GM20431 (cell line): ENCODE data around the gene THAP3.
"Not testable (repeated sequence)": the region's sequence is repeated elsewhere in the genome, so short reads cannot be mapped to it uniquely, and the experiment has no call there.

ENCODE experiments used
- in situ Hi-C: fragments of 300-500 bp; cut with MseI, MboI; formaldehyde crosslinking; loops from one replicate; pipeline ENCODE4 v1.15.0; 2020; ENCODE audit warnings: low sequenced_read_pairs; ENCODE audit not compliant: unreplicated experiment

The THAP3 gene

GRCh38 chr1:6590046-6590445 lies 34.6 kb upstream of the THAP3 start:
- in situ Hi-C loops, result no loop called here

DNA sequence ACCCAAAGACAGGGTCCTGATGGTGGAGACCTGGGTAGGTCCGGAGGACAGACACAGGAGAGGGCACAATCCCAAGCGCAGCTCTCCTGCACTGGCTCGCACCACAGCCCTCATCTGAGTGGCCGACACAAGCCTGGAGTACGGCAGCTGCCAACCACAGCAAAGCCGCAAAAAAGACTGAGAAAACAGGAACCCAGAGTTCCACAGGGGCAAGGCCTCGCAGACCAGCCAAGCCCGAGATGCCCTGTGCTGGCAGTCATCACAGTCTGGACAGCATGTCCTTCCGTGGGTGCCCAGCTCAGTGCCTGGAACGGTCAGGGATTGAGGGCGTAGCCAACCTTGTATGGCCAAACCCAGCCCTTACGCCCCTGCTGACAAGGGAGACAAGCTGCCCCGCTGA lies 33.4 kb upstream of the THAP3 start:
- in situ Hi-C loops, result no loop called here

- in situ Hi-C loops, result no loop called here
Measured at GRCh38 chr1:6591644-6592043, 33.0 kb upstream of the THAP3 start.

GRCh38 chr1:6592441-6592840 lies 32.2 kb upstream of the THAP3 start:
- in situ Hi-C loops, result no loop called here

DNA sequence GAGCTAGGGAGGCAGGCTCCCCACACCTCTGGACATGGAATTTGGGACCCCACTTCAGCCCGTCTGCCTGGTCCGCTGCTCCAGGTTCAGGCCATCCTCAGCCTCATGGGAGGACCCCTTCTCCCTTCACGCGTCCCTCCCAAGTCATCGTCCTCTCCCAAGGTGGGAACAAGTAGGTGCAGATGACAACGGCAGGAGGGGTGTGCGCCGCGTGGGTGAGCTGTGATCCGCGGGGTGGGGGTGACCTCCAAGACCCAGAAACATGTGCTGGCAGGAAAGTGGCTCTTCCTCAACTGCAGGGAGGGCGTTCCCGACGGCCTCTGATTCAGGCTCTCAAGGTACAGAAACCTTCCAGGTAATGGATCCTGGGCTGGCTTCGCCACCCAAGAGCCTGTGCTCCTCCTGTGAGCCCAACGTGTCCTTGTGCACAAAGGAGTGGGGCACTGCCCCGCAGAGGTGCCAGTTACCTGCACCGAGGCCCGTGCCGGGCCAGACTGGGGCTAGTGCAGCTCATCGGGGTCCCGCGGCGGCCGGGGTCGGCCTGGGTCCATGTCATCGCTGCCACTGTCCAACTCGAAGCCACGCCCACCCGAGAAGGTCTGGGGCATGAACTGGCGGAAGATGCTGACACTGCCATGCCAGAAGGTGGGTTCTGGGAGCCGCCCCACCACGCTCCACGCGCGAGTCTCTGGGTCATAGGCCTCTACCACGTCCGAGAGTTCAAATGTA lies 31.6 kb upstream of the THAP3 start:
- in situ Hi-C loops, result no loop called here

GRCh38 chr1:6593810-6594209 lies 30.9 kb upstream of the THAP3 start:
- in situ Hi-C loops, result no loop called here

GRCh38 chr1:6594977-6595740 lies 29.5 kb upstream of the THAP3 start:
- in situ Hi-C loops, result no loop called here

DNA sequence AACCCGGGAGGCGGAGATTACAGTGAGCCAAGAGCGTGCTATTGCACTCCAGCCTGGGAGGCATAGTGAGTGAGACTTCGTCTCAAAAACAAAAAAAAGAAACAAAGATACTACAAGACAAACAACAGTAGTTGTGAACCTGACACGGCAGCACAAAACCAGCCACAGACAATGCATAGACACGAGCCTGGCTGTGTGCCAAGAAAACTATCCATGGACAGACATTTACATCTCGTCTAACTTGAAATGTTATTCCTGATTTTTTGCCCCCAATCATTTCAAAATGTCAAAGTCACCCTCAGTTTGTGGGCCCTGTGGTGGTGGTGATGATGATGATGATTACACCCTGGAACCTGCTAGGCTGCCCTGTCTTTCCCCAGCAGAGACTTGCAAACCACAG lies 28.3 kb upstream of the THAP3 start:
- in situ Hi-C loops, result no loop called here

DNA sequence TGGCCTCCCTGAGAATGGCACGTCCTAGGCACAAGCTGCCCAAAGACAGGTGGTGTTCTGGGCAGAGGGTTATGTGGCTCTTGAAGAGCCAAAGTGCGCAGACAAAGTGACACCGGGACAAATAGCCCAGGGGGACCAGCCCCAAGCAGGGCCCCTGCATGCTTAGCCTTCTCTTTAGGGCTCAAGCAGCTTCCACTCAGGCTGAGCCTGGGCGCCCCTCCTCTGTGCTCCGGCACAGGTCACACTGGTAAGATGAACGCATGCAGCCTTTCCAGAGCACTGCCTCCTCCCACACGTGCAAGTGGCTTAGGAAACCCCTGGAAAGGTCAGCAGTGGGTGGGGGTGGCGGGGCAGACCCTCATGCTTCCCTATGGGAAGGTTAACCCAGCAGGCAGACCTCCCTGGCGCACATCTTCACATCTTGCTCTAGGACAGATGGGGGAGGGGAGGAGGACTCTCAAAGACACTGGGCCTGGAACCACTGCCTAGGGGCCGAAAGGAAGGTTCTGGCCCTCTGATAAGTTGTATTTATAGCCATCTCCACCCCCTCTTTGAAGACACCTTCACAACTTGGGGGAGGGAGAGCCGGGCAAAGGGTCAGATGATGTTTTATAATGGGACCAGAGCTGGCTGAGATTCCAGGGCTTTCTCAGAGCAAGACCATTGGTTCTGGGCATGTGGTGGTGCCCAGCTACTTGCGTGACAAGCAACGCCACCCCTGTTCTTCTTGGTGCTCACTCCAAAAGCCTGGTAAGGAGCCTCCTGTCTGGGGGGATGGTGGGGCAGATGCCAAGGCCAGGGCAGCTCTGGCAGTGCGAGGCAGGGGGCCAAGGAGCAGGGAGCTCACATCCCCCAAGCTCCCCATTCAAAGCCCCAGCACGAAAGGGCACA lies 27.5 kb upstream of the THAP3 start:
- in situ Hi-C loops, result no loop called here

- in situ Hi-C loops, result no loop called here
Measured at GRCh38 chr1:6597777-6598131, 26.9 kb upstream of the THAP3 start.

DNA sequence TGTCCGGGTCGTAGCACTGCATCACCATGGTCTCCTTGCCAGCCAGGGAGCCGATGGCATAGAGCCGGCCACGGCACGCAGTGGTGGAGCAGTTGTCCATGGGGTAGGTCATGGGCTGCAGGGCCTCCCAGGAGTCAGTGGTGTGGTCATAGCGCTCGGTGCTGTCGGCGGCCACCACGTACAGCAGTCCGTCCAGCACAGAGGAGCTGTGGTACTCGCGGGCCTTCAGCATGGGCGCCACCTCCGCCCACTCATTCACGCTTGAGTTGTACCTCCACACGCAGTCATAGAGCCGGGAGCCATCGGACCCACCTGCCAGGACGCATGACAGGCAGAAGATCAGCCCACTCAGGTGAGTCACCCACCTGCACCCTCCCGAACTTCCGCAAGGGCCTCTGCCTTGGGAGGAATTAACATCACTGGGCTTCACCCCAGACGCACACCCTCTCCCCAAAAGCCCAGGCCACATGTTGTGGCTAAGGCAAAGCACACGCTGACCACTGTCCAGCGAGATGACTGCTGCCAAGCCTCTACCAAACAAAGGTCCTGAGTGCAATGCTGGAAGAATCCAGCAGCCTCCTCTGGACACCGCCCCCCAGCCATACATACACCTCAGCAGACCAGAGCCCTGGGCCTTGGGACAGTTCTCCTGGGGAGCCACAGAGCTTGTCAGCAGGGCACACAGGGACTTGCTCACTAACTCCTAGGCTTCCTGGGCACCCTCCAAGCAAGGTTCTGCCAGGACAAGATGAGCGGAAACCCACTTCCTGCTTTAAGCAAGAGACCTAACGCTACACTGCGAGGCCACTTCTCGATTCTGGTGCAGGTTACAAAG lies 25.3 kb upstream of the THAP3 start:
- in situ Hi-C loops, result no loop called here

DNA sequence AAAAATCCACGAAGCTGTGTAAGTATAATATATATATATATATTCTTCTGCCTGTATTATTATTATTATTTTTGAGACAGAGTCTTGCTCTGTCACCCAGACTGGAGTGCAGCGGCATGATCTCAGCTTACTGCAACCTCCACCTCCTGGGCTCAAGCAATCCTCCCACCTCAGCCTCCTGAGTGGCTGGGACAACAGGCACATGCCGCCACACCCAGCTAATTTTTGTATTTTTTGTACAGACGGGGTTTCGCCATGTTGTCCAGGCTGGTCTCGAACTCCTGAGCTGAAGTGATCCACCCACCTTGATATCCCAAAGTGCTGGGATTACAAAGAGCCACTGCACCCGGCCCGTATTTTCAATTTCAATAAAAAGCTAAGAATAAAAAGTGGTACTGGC lies 24.7 kb upstream of the THAP3 start:
- in situ Hi-C loops, result not testable (repeated sequence)

DNA sequence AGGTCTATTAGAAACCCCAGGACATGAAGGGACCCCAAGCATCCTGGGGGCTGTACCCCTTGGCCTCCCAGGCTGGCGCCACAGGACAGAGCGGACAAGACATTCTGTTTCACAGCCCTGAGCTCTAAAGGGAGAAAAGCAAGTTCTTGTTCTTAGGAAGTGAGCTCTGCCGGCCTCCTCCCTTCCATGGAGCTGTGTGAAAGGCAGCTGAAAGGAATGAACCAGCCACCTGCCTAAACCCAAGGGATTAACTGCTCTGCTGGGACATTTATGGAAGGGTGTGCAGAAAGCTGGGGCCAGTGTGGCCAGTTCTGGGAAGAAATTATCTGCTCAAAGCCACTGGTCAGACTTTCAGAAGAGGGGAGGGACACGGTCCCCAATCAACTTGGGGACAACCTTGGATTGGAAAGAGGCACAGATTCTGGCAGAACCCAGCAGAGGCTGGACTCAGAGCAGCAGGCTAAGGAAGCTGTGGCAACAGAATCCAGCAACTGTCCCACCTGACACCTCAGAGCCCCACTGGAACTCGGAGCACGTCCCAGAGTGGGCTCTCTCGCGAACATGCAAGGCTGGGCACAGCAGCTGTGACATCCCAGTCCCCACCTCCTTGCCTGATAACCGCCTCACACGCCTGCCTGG lies 24.1 kb upstream of the THAP3 start:
- in situ Hi-C loops, result no loop called here

- in situ Hi-C loops, result no loop called here
Measured at GRCh38 chr1:6601049-6601922, 23.4 kb upstream of the THAP3 start.

- in situ Hi-C loops, result no loop called here
Measured at GRCh38 chr1:6601923-6602668, 22.6 kb upstream of the THAP3 start.

GRCh38 chr1:6602669-6603237 lies 21.9 kb upstream of the THAP3 start, which contains the start of gene KLHL21:
Gene KLHL21, minus strand, starts transcription at chr1:6602869. Its CDS starts 52 bp downstream, at chr1:6602817.
- in situ Hi-C loops, result no loop called here

GRCh38 chr1:6603238-6603914 lies 21.3 kb upstream of the THAP3 start:
- in situ Hi-C loops, result no loop called here
